ENCODE results near the gene PTPRN2. TPM values are rescaled to one million over a fixed set of nuclear protein-coding genes. Genes with fewer than 3 reads are reported as not detected.

PTPRN2 gene
- total RNA-seq, 1 donor from 2014 or later: 32.2 TPM

DNA sequence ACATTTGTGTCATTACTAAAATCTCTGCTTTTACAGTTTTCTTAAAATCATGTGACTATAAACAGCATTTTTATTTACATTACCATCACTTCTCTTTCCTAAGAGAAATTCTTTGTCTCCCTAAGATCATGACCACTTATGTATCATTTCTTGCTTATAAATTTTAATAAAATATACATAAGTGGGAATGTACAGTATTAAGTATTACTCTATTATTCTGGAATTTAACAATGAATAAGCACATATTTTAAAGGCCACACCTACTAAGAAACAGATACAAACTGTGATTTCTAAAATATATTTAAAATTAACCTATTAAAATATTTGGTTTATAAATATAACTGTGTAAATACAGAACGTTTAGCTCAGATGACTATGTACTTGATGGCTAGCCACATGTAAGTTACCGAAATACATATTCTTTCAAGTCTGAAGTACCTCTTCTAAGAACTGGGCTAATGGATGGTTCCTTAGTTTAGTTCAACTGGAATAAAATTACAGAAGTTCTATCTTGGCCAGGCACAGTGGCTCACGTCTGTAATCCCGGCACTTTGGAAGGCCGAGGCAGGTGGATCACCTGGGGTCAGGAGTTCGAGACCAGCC lies 33.3 kb upstream of the PTPRN2 start:
- no peak for DNase-seq (ENCODE audit: low read depth, low spot score)
- no peaks in the 10 kb centered on the region for H3K4me1 Mint-ChIP-seq
- no peaks in the 10 kb centered on the region for H3K9me3 Mint-ChIP-seq
- TF ChIP-seq, protein P1, sequence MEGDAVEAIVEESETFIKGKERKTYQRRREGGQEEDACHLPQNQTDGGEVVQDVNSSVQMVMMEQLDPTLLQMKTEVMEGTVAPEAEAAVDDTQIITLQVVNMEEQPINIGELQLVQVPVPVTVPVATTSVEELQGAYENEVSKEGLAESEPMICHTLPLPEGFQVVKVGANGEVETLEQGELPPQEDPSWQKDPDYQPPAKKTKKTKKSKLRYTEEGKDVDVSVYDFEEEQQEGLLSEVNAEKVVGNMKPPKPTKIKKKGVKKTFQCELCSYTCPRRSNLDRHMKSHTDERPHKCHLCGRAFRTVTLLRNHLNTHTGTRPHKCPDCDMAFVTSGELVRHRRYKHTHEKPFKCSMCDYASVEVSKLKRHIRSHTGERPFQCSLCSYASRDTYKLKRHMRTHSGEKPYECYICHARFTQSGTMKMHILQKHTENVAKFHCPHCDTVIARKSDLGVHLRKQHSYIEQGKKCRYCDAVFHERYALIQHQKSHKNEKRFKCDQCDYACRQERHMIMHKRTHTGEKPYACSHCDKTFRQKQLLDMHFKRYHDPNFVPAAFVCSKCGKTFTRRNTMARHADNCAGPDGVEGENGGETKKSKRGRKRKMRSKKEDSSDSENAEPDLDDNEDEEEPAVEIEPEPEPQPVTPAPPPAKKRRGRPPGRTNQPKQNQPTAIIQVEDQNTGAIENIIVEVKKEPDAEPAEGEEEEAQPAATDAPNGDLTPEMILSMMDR (conservative IDR thresholded peaks at IDR 0.05): no peak
- H3K27me3 Mint-ChIP-seq (ENCODE audit: low read depth): no peaks in the 10 kb centered on the region
- peaks cover 12% of the 10 kb centered on the region for H3K36me3 Mint-ChIP-seq (ENCODE audit: low read depth)
- no peak overlapping the region for H3K4me3 Mint-ChIP-seq
- H3K27ac Mint-ChIP-seq (ENCODE audit: unreplicated experiment): no peak overlapping the region

DNA sequence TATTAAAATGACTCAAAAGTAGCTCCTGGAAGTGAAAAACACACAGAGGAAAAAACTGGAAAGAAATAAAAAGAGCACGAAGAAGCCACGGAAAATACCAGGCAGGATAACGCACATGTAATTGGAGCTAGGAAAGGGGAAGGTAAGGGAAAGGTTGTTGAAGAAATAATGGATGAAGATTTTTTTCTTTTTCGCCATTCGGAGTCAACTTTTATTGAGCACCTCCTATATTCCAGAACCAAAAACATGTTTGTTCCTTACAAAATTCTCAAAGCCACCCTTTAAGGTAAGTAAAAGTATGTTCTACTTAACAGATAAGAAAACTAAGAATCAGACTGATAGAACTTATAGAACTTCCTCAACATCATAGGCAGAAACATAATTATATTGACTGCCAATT lies 32.8 kb upstream of the PTPRN2 start:
- H3K36me3 Mint-ChIP-seq (ENCODE audit: low read depth): peaks cover 12% of the 10 kb centered on the region
- no peaks in the 10 kb centered on the region for H3K9me3 Mint-ChIP-seq
- DNase-seq (ENCODE audit: low read depth, low spot score): no peak
- TF ChIP-seq, protein P1 (conservative IDR thresholded peaks at IDR 0.05): no peak
- H3K4me3 Mint-ChIP-seq: no peak overlapping the region
- no peaks in the 10 kb centered on the region for H3K27me3 Mint-ChIP-seq (ENCODE audit: low read depth)
- no peaks in the 10 kb centered on the region for H3K4me1 Mint-ChIP-seq
- no peak overlapping the region for H3K27ac Mint-ChIP-seq (ENCODE audit: unreplicated experiment)

DNA sequence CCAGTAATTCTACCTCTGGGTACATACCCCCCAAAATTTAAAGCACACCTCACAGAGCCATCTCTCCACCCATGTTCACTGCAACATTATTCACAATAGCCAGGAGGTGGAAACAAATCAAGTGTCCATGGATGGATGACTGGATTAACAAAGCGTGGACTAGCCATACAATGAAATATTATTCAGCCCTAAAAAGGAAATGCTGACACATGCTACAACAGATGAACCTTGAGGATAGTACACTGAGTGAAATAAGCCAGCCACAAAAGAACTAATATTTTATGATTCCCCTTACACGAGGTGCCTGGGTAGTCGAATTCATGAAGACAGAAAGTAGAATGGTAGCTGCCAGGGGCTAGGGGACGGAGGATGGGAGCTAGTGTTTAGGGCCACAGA lies 31.1 kb upstream of the PTPRN2 start:
- Mint-ChIP-seq H3K27me3 (ENCODE audit: low read depth) (no peaks in the 10 kb centered on the region), H3K4me3 (no peak overlapping the region), H3K36me3 (ENCODE audit: low read depth) (peaks cover 12% of the 10 kb centered on the region), H3K9me3 (no peaks in the 10 kb centered on the region), H3K27ac (ENCODE audit: unreplicated experiment) (no peak overlapping the region), H3K4me1 (no peaks in the 10 kb centered on the region)
- TF ChIP-seq, protein P1 (conservative IDR thresholded peaks at IDR 0.05): no peak
- DNase-seq (ENCODE audit: low read depth, low spot score): no peak

DNA sequence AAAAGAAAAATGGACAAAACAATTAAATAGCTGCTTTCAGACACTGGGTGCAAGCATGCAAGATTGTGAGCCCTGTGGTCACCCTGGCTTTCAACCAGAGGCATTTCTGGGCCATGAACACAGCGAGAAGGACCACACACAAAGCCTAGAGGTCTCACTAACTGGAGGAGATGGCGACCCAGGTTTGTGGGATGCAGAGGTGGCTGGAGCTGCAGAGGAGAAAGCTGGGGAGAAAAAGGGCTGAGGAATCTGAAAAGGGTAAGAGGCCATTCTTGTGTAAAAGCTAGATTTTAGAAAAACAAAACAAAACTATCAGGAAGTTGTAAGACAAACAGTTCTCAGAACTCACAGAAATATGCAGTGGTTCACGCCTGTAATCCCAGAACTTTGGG lies 30.1 kb upstream of the PTPRN2 start:
- H3K9me3 Mint-ChIP-seq: no peaks in the 10 kb centered on the region
- H3K27ac Mint-ChIP-seq (ENCODE audit: unreplicated experiment): no peak overlapping the region
- H3K27me3 Mint-ChIP-seq (ENCODE audit: low read depth): no peaks in the 10 kb centered on the region
- no peaks in the 10 kb centered on the region for H3K4me1 Mint-ChIP-seq
- TF ChIP-seq, protein P1 (conservative IDR thresholded peaks at IDR 0.05): no peak
- H3K4me3 Mint-ChIP-seq: no peak overlapping the region
- DNase-seq (ENCODE audit: low read depth, low spot score): no peak
- peaks cover 7% of the 10 kb centered on the region for H3K36me3 Mint-ChIP-seq (ENCODE audit: low read depth)

DNA sequence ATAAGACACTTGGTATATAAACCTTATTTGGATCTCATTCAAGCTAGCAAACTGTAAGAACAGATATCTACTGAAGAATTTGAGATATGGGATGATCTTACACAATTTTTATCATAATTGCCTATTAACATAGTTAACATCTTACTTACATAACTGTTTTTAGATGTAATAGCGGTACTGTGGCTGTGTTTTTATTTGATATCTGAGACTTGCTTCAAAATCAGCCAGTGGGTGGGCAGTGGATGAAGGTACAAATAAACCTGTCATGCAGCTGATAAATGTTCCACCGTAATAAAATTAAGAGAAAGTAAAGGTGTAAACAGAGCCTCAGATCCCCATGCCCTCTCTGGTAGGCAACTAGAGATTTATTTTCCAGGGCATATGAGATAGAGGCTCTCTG lies 28.4 kb upstream of the PTPRN2 start:
- H3K36me3 Mint-ChIP-seq (ENCODE audit: low read depth): peaks cover 7% of the 10 kb centered on the region
- TF ChIP-seq, protein P1 (conservative IDR thresholded peaks at IDR 0.05): no peak
- H3K4me1 Mint-ChIP-seq: no peaks in the 10 kb centered on the region
- H3K4me3 Mint-ChIP-seq: no peak overlapping the region
- no peaks in the 10 kb centered on the region for H3K9me3 Mint-ChIP-seq
- no peak for DNase-seq (ENCODE audit: low read depth, low spot score)
- H3K27me3 Mint-ChIP-seq (ENCODE audit: low read depth): no peaks in the 10 kb centered on the region
- H3K27ac Mint-ChIP-seq (ENCODE audit: unreplicated experiment): no peak overlapping the region
